HepG2 (cell line): ENCODE results near the gene METTL1. TPM values are rescaled to one million over a fixed set of nuclear protein-coding genes. Genes with fewer than 3 reads are reported as not detected.

Source experiments
- ATF2 ChIP-seq: sonication (generic); formaldehyde crosslinking; IDR thresholded peaks from 2 replicates; pipeline ENCODE4 v1.4.0; 2020; ENCODE audit warnings: missing genetic modification reagents
- ATF5 ChIP-seq: sonication (generic); formaldehyde crosslinking; IDR thresholded peaks from 2 replicates; pipeline ENCODE4 v1.4.0; 2020; ENCODE audit warnings: mild to moderate bottlenecking, low read depth, missing genetic modification reagents
- MAZ ChIP-seq, 2 experiments: sonication (generic) in 1 of 2; formaldehyde crosslinking in 1 of 2; IDR thresholded peaks; 2 replicates each; pipeline versions ENCODE4 v1.5.0 to v1.6.1; 2012 to 2020; ENCODE audit warnings: low read depth in 2 of 2, mild to moderate bottlenecking in 2 of 2, borderline replicate concordance in 1 of 2, improper control_type of control experiment in 1 of 2, low read length in 1 of 2, missing genetic modification reagents in 1 of 2, moderate library complexity in 1 of 2
- PHF8 ChIP-seq: sonication (generic); formaldehyde crosslinking; IDR thresholded peaks from 2 replicates; pipeline ENCODE4 v1.5.0; 2020; ENCODE audit warnings: missing genetic modification reagents
- PRDM15 ChIP-seq: sonication (generic); formaldehyde crosslinking; IDR thresholded peaks from 2 replicates; pipeline ENCODE4 v1.4.0; 2020; ENCODE audit warnings: missing genetic modification reagents
- PREB ChIP-seq: sonication (generic); formaldehyde crosslinking; IDR thresholded peaks from 2 replicates; pipeline ENCODE4 v1.4.0; 2020; ENCODE audit warnings: missing genetic modification reagents
- SMAD3 ChIP-seq: sonication (generic); formaldehyde crosslinking; IDR thresholded peaks from 2 replicates; pipeline ENCODE4 v1.4.0; 2020; ENCODE audit warnings: missing genetic modification reagents
- SRSF1 ChIP-seq: fragments of 200-400 bp; formaldehyde crosslinking; optimal IDR thresholded peaks from 2 replicates; pipeline ENCODE3; 2017; ENCODE audit warnings: mild to moderate bottlenecking, low read depth, low read length, moderate library complexity
- TBP ChIP-seq: sonication (generic); formaldehyde crosslinking; IDR thresholded peaks from 2 replicates; pipeline ENCODE4 v1.5.0; 2020; ENCODE audit warnings: missing genetic modification reagents
- TCF7 ChIP-seq: sonication (generic); IDR thresholded peaks from 2 replicates; pipeline ENCODE4 v1.6.1; 2016; ENCODE audit warnings: antibody characterized with exemption, low read depth
- TFAP4 ChIP-seq: sonication (generic); IDR thresholded peaks from 2 replicates; pipeline ENCODE4 v1.6.1; 2016; ENCODE audit warnings: low read depth, borderline replicate concordance
- ZBTB14 ChIP-seq: sonication (generic); formaldehyde crosslinking; IDR thresholded peaks from 2 replicates; pipeline ENCODE4 v1.4.0; 2020; ENCODE audit warnings: missing genetic modification reagents
- ZBTB43 ChIP-seq: sonication (generic); formaldehyde crosslinking; conservative IDR thresholded peaks from 2 replicates; pipeline ENCODE4 v1.4.0; 2020; ENCODE audit warnings: missing genetic modification reagents
- ZFP36 ChIP-seq: fragments of 150-350 bp; IDR thresholded peaks from 2 replicates; pipeline ENCODE4 v1.6.1; 2018; ENCODE audit warnings: borderline replicate concordance, low read length, low read depth; ENCODE audit not compliant: partially characterized antibody
- ZNF225 ChIP-seq: sonication (generic); formaldehyde crosslinking; IDR thresholded peaks from 2 replicates; pipeline ENCODE4 v1.4.0; 2020; ENCODE audit warnings: mild to moderate bottlenecking, missing genetic modification reagents
- ZNF576 ChIP-seq: sonication (generic); formaldehyde crosslinking; IDR thresholded peaks from 2 replicates; pipeline ENCODE4 v1.4.0; 2020; ENCODE audit warnings: mild to moderate bottlenecking, missing genetic modification reagents
- ZSCAN31 ChIP-seq: sonication (generic); formaldehyde crosslinking; IDR thresholded peaks from 2 replicates; pipeline ENCODE4 v1.5.0; 2020; ENCODE audit warnings: low read depth, mild to moderate bottlenecking, missing genetic modification reagents
- polyA plus RNA-seq, 8 experiments: library from polyadenylated mRNA; depleted of rRNA in 3 of 8; stranded (reverse) in 7 of 8; unstranded in 1 of 8; fragments of >200 nt; fragmentation: Illumina TruSeq in 4 of 8; extraction: Trizol in 4 of 8; gene quantifications; 2 replicates each; pipeline versions ENCODE4 v1.2.1 to v1.2.3, GENCODE V29; 2011 to 2016; ENCODE audit warnings: low read depth in 4 of 8, missing spikeins in 1 of 8, mixed read lengths in 1 of 8; ENCODE audit not compliant: insufficient read depth in 1 of 8
- total RNA-seq, 5 experiments: library from RNA; depleted of rRNA; stranded (reverse); fragments of >200 nt; fragmentation: Illumina TruSeq; extraction: Trizol; gene quantifications; 2 replicates each; pipeline ENCODE4 v1.2.3, GENCODE V29; 2016; ENCODE audit warnings: low read depth in 1 of 5

Gene METTL1
- total and polyA plus RNA-seq, 2 of the 13 experiments (the other 11 are each of a cell fraction or from before 2014, with no cell fraction given), result 34.7 to 36.9 TPM

- TF ChIP-seq PRDM15 (0 out of 2 replicates have a peak, but pooled peaks have one; percentile 26), TBP (CRISPR knock-in tag) (no peak), ZSCAN31 (CRISPR knock-in tag) (0 out of 2 replicates have a peak, but pooled peaks have one; percentile 9), TCF7 (no peak), PHF8 (CRISPR knock-in tag) (peak; percentile 68; the same call in 1 of the 2 replicates), ZBTB14 (CRISPR knock-in tag) (no peak), ATF2 (CRISPR knock-in tag) (peak; percentile 81), ZFP36 (no peak), ZNF576 (CRISPR knock-in tag) (no peak), ZBTB43 (no peak), ATF5 (CRISPR knock-in tag) (no peak), PREB (CRISPR knock-in tag) (no peak), ZNF225 (CRISPR knock-in tag) (no peak), SMAD3 (CRISPR knock-in tag) (no peak), TFAP4 (no peak), MAZ (IDR thresholded peaks at IDR 0.05; ENCODE audit: borderline replicate concordance, low read depth, low read length) (0 out of 2 replicates have a peak, but pooled peaks have one; percentile 14), MAZ (CRISPR knock-in tag; IDR thresholded peaks at IDR 0.05; ENCODE audit: low read depth) (no peak), SRSF1 (peak; percentile 40)
Measured at GRCh38 chr12:57744777-57745484, 27.0 kb downstream of the METTL1 start, which contains the start of gene TSPAN31 (continued).
